Cardiac muscle cell (in vitro differentiated cells and primary cell): ENCODE measurements around the gene MOV10L1. TPM values are rescaled to one million over a fixed set of nuclear protein-coding genes. Genes with fewer than 3 reads are reported as not detected.

Source experiments
- DNase-seq, 2 donors: peaks; one replicate each; pipeline versions ENCODE4 v3.0.0 to v3.0.0-alpha.2; 2010 to 2017; ENCODE audit warnings: low read depth in 1 of 2, low spot score in 1 of 2
- H3K27ac ChIP-seq: fragments of 200-600 bp; sonication (generic); 2 replicates; pipeline ENCODE4 v1.5.1; 2016
- H3K27me3 ChIP-seq: fragments of 200-600 bp; sonication (generic); 2 replicates; pipeline ENCODE4 v1.6.0; 2016; ENCODE audit warnings: control low read depth
- H3K36me3 ChIP-seq: fragments of 200-600 bp; sonication (generic); 2 replicates; pipeline ENCODE4 v1.5.1; 2016; ENCODE audit warnings: control low read depth
- H3K4me1 ChIP-seq: fragments of 200-600 bp; sonication (generic); 2 replicates; pipeline ENCODE4 v1.8.1; 2017; ENCODE audit warnings: low read depth, mild to moderate bottlenecking, mixed run types
- H3K4me3 ChIP-seq: fragments of 200-600 bp; sonication (generic); 2 replicates; pipeline ENCODE4 v1.5.1; 2016; ENCODE audit warnings: mild to moderate bottlenecking
- H3K9me3 ChIP-seq: fragments of 200-600 bp; sonication (generic); 2 replicates; pipeline ENCODE4 v1.5.1; 2017; ENCODE audit warnings: low read depth, mild to moderate bottlenecking, control low read depth
- polyA plus RNA-seq: library from polyadenylated mRNA; unstranded; fragments of >200 nt; fragmentation: Nextera tagmentation; extraction: Ambion mirVana; gene quantifications from 2 replicates; pipeline ENCODE4 v1.2.1, GENCODE V29; 2016
- total RNA-seq: library from RNA; depleted of rRNA; stranded (reverse); fragments of >200 nt; gene quantifications from 2 replicates; pipeline ENCODE4 v1.2.3, GENCODE V29; 2016
- TF ChIP-seq, protein P1 (sequence below): IDR thresholded peaks from 2 replicates; pipeline ENCODE4 v1.5.1; 2012; ENCODE audit warnings: low read depth, mild to moderate bottlenecking, low read length

Gene MOV10L1
- total and polyA plus RNA-seq, 2 experiments from 2014 or later: 1.1 TPM; not detected in 1

DNA sequence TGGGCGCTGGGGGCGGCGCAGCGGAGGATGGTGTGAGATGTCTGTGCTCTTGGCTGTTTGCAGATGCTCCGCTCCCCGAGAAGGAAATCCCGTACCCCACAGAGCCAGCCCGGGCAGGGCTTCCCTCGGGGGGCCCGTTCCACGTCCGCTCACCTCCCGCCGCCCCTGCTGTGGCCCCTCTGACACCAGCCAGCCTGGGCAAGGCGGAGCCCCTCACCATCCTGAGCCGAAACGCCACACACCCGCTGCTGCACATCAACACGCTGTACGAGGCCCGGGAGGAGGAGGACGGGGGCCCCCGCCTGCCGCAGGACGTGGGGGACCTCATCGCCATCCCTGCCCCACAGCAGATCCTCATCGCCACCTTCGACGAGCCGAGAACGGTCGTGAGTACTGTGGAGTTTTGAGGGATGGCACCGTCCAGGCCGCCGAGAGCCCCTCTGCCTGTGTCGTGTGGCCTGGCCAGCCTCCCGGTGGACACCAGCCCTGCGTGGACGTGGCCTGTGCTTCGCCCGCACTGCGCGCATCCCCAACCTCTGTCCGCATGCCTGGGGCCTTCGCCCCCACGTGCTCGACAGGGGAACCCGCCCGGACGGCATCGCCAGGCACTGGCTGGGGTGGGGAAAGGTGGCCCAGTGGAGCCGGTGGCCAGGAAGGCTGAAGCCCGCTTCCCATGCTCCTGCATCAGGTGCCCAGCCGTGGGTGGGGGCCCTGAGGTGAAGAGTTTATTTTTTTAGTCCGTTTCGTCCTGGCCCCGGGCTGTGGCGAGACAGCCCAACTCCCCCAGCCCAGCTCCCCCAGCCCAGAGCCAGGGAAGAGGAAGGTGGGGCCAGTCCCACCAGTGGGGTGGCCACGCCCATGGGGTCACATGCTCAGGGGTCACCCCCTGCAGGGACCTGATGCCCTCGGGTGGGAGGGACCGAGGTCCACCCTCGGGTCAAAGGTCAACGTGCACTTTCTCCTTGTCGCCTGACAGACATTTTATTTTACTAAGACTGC is 89.4 kb downstream of the MOV10L1 start:
- Histone ChIP-seq H3K4me1 (peaks cover 22% of the 10 kb centered on the region), H3K36me3 (peaks cover 3% of the 10 kb centered on the region), H3K27me3 (no peaks in the 10 kb centered on the region), H3K27ac (no peak overlapping the region), H3K4me3 (no peak overlapping the region), H3K9me3 (no peaks in the 10 kb centered on the region)
- DNase-seq: no peak
- TF ChIP-seq, protein P1, sequence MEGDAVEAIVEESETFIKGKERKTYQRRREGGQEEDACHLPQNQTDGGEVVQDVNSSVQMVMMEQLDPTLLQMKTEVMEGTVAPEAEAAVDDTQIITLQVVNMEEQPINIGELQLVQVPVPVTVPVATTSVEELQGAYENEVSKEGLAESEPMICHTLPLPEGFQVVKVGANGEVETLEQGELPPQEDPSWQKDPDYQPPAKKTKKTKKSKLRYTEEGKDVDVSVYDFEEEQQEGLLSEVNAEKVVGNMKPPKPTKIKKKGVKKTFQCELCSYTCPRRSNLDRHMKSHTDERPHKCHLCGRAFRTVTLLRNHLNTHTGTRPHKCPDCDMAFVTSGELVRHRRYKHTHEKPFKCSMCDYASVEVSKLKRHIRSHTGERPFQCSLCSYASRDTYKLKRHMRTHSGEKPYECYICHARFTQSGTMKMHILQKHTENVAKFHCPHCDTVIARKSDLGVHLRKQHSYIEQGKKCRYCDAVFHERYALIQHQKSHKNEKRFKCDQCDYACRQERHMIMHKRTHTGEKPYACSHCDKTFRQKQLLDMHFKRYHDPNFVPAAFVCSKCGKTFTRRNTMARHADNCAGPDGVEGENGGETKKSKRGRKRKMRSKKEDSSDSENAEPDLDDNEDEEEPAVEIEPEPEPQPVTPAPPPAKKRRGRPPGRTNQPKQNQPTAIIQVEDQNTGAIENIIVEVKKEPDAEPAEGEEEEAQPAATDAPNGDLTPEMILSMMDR: no peak

DNA sequence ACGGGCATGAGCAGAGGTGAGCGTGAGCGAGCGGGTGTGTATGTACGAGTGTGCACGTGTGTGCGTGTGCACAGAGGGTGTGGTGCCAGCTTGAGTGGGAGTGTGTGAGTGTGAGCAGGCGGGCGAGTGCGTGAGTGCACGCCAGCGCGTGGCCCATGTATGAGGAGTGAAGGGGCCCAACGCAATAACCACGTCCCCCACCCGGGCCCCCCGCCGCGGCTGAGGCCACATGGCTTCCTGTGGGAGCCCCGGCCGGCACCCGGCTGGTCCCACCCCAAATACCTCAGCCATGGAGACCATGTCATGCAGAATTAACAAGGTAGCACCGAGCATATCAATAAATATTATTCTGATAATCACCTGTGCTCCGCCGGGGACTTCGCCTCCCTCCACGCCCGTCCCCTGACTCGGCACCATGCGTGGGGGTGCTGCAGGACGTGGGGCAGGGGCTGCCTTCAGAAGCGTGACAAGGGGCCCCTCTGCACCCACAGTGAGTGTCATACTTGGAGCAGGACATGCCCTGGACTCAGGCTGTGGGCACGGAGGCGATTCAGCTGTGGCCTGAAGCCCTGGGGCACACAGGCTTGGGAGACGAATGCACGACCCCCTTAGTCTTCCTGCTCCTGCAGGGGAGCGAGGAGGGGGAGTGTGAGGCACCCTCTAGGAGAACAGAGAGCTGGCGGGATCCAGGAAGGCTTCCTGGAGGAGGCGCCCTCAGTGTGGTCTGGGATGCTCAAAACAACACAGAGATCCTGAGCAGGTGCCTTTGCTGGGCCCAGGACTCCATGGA is 90.3 kb downstream of the MOV10L1 start:
- no peak for DNase-seq
- H3K27me3 ChIP-seq: no peaks in the 10 kb centered on the region
- TF ChIP-seq, protein P1: no peak
- no peak overlapping the region for H3K4me3 ChIP-seq
- no peaks in the 10 kb centered on the region for H3K9me3 ChIP-seq
- peaks cover 3% of the 10 kb centered on the region for H3K36me3 ChIP-seq
- no peak overlapping the region for H3K27ac ChIP-seq
- peaks cover 25% of the 10 kb centered on the region for H3K4me1 ChIP-seq

DNA sequence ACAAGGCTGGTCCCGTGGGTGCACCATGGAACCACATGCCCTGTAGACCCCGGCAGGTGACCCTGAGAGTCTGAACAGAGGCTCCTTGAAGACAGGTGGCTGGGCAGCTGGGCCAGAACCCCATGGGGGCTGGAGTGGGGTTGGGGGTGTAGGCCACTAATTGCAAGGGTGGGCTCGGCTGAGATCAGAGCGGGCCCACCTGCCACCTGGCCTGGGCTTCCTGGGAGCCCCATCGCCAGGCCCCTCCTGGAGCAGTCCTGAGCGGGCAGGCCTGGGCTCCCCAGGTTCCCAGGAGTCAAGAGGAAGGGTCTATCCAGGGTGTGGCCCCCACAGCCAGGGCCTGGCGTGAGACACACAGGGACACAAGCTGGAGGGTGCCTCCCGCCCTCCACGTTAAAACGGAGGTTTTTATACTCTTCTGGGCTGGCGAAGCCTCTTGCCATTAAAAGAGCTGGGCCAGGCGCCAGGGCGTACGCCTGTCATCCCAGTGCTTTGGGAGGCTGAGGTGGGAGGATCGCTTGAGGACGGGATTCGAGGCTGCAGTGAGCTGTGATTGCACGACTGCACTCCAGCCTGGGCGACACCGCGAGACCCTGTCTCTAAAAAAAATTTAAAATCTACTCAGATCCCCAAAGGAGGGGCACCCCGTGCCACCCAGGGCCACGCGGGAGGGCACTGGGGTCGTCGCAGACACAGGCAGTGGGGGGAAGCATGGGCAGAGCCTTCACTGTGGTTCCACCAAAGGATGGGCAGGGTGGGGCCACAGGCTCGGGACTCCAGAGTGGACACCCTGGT is 91.1 kb downstream of the MOV10L1 start:
- peaks cover 18% of the 10 kb centered on the region for H3K4me1 ChIP-seq
- H3K36me3 ChIP-seq: peaks cover 3% of the 10 kb centered on the region
- H3K27ac ChIP-seq: no peak overlapping the region
- no peaks in the 10 kb centered on the region for H3K9me3 ChIP-seq
- TF ChIP-seq, protein P1: no peak
- no peaks in the 10 kb centered on the region for H3K27me3 ChIP-seq
- DNase-seq: no peak
- H3K4me3 ChIP-seq: no peak overlapping the region

DNA sequence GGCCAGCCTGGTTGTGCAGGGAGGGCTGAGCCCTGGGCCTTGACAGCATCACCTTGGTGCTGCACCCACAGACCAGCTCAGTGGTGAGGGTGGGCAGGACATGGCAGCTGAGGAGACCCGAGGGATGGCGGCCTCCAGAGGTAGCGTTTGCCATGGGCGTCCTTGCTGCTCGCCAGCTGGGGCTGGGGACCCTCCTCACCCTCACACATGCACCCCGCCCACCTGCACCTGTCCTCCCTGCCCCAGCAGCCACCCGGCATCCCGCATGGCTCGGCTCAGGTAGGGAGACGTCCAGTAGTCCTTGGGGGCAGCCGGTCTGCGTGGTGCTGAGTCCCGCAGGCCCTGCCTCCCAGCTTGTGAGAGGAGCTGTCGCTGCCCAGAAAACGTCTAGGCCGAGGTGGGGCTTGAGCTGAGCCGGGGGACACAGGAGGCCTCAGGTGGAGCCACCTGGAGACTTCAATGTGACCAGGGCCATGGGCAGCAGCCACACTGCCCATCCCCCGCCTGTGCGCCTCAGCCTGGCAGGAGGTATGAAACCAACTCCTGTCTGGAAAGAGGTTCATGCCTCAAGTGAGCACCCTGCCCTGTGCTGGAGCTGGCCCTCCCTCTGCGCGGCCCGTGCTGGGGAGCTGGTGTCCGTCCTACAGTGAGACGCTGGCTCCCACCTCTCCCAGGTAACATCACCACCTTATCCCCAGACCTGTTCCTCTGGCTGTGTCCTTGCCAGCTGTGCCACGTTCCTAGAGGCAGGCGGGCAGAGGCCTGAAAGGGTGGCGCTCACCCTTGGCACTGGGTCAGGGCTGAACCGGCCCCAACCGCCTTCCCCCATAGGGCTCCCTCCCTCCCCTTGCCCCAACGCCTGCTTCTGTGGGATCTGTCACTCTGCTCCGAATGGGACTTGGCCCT is 92.6 kb downstream of the MOV10L1 start:
- H3K27me3 ChIP-seq: no peaks in the 10 kb centered on the region
- no peak overlapping the region for H3K4me3 ChIP-seq
- peaks cover 9% of the 10 kb centered on the region for H3K4me1 ChIP-seq
- no peak for DNase-seq
- TF ChIP-seq, protein P1: no peak
- peaks cover 2% of the 10 kb centered on the region for H3K36me3 ChIP-seq
- H3K9me3 ChIP-seq: no peaks in the 10 kb centered on the region
- H3K27ac ChIP-seq: no peak overlapping the region
